Nucleus accumbens (tissue), 56 donors: Measurements from ENCODE around the gene COG3.

ENCODE experiments used
- DNase-seq, 56 donors: peaks; one replicate each; lab custom pipeline; 2025; lab: John Stamatoyannopoulos, UW

Gene COG3

DNA sequence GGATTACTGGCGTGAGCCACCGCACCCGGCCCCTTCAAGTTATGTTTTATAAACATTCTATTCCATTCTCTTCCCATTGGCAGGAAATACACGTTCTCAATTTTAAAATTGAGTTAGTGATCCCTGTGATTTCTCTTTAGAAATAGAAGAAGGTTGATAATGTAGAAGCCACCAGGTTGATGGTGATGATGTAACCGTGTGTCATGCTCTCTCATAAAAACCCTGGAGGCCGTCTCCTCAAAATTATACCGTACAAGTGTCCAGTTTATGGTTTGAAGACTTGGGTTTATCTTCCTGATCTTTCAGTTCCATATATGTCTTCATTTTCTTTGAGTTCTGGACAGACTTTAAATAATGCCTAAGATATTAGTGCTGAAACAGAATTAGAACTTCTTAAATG is 32.2 kb downstream of the COG3 start:
- no peak for DNase-seq

GRCh38 chr13:45500492-45501174 is 35.9 kb downstream of the COG3 start:
- no peak for DNase-seq

DNA sequence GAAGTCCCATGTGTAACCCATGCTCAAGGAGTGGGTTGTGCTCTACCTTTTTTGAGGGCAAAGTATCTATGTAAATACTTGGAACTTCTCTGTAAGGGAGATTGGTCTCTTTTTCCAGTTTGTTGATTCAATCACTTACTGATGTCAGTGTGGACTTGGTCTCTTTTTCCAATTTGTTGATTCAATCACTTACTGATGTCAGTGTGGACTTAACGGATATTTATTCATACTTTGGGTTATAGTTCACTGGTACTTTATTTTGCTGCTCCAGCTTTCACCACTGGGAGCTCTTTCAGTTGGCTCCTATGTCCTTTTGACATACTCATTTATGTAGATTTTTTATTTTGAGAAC is 36.4 kb downstream of the COG3 start:
- DNase-seq, result no peak

DNA sequence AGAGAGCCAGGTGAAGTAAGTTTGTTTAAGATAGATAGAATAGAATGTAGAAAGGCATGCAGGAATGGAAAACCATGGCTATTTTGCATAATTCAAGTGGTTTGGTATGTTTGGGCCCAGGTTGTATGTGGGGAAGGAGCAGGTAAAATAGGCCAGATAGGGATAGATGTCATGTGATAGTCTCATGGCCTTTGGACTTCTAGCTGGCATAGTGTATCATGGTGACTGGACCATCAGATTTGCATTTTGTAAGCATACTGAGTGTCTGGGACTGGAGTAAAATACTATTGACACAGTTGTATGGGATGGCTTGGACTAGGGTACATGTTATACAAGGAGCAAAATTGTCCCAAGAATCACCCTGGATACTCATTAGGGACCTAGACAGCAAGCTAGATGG is 38.9 kb downstream of the COG3 start:
- no peak for DNase-seq

DNA sequence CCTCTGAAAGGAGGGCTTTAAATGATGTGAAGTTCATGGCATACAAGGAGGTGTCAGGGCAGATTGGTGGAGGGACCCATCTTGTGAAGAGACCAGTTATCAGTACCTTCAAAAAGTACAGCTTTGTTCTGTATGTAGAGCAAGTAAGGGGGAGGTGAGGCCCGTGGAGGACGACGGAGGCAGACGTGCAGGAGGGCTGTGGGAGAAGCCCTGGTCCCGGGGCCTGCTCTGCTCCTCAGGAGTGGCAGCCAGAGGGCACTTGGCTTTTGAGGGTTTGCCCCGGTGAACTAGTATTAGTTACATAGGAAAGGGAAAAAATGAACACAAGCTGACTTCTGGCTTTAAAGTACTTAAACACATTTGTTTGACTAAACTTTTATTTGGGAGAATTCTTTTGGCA is 42.1 kb downstream of the COG3 start:
- no peak for DNase-seq

GRCh38 chr13:45508776-45509175 is 44.0 kb downstream of the COG3 start:
- no peak for DNase-seq

GRCh38 chr13:45510672-45511071 is 45.9 kb downstream of the COG3 start:
- no peak for DNase-seq

DNA sequence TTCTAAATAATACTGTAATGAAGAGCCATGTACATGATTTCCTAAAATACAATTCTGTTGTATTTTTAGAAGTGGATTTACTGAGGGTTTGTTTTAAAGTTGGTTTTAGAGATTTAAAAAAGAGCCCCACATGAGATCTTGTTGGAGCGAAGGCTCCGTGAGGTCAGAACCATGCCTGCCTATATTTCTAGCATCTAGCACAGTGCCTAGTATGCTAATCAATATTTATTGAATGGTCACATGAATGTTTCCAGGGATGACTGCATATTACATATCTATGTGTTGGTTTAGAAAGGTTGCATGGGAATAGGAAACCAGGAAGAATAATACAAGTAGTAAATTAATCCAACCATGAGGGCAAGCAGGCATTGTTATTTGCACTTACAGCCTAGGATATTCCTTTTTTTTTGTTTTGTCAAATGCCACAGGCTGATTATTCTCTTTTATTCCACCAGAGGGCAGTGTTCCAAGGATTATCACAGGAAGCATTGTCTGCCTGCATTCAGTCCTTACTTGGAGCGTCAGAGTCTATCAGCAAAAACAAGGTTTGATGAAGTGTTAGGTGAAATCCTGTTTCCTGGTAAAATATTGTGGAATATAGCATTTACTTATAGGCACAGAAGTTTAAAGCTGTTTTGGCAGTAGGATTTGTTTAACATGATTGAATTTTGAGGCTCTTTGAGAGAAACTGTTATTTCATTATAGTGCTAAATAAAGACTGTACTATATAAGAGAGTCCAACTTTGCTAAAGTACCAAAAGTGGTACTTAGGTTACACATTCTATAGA is 46.8 kb downstream of the COG3 start:
- peak in 10 of 56 donors; percentile 1 to 48 (median 4) for DNase-seq

- DNase-seq, result no peak
Observed at GRCh38 chr13:45512098-45512496, 47.4 kb downstream of the COG3 start.

GRCh38 chr13:45516757-45517156 is 52.0 kb downstream of the COG3 start:
- DNase-seq, result no peak

GRCh38 chr13:45518525-45519245 is 53.9 kb downstream of the COG3 start:
- DNase-seq, result no peak

- DNase-seq, result no peak
Observed at GRCh38 chr13:45519493-45519892, 54.8 kb downstream of the COG3 start.

DNA sequence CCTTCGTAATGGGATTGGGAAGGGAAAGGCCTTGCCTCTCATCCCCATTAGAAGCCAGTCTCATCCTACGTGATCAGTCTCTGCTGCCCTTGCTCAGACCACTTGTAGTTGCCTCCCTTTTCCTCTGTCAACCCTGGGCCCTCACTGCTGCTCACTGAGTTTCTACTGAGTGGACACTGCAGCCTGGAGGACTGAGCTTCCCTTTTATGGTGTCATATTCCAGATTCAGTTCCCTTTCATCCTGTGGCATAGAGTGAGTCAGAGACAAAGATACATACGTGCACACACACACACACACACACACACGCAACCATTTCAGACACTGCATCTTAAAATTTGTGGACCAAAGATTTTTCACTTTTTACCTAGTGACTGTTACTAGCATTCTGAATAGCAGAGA is 56.6 kb downstream of the COG3 start:
- DNase-seq, result peak in 1 of 56 donors; percentile 7

DNA sequence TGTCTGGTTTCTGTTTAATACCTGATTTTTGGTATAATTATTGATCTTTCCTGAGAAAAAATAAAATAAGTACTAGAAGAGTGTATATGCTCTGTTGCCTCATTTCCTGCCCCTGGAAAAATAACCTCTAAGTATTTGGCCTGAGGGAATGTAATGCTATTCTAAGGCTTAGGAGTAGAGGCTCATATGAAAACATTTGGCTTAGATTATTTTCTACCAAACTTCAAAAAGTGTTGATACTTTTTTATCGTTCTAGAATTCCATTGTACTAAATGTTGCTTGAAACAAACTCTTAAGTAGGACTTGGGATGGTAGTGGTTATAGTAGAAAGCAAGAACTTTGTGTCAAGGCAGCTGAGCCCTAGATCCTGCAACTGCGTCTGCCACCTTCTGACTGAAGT is 57.8 kb downstream of the COG3 start:
- DNase-seq, result no peak

DNA sequence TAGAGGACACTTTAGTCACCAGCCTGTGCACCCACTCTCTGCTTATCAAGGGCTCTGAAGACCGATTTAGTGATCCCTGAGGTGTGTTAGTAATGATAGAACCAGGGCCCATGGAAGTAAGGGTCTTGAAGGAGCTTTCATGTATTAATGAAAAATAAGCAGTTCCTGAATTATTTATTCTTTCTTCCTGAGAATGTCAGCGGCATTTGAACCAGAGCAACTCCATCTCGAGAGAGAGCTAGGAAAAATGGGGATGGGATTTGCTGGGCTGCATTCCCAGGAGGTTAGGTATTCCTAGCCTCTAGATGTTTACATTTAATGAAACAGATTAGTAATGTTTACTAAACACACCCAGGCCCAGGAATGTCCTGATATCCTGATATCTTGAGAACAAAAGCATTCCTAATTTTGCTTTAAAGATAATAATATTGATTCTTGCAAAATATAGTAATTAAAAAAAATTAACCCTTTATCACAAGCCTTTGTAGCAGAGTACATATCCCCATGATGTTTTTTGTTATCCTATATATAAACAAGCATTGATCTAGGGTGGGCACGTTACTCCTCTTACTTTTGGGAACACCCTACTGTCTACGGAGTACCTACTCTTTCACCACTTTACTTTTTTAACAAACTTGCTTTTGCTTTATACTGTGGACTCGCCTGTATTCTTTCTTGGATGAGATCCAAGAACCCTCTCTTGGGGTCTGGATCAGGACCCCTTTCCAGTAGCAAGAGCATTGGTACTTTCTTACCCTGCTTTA is 63.1 kb downstream of the COG3 start:
- no peak for DNase-seq

GRCh38 chr13:45529758-45530157 is 65.0 kb downstream of the COG3 start:
- no peak for DNase-seq

DNA sequence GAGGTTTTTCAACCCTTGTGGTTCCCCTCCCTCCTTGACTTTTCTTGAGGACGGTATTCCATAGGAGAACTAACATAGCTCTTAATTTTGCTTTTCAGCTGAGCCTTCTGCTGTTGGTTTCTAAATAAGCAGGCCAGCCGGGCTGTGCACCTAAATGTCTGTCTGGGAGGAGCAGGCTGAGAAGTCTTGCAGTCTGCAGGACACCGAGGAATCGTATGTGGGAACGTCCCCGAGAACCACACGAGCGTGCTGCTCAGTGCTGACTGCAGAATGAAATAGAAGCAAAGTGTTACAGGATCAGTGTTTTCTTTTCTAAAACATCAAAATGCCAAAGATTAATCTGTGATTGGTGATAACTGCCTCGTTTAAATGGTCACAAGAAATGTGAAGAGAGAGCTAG is 69.9 kb downstream of the COG3 start:
- no peak for DNase-seq

DNA sequence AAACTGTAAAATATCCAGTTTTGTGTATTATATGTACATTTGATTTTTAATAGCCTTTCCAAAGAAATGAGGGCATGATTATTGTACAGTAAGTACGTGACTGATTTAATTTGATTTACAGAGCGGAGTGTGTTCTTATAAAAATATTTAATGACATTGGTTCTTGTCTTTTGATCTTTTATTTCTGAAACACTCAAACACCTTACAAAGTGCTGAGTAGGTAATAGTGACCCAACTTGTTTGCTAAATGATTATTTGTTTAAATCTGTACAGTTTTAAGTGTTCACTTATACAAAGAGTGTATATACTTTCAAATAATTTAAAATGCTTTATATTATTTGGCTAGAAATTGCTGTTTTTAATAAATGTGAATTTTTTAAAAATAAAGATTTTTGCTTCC is 71.5 kb downstream of the COG3 start:
- DNase-seq, result no peak

- DNase-seq, result no peak
Observed at GRCh38 chr13:45537516-45537915, 72.8 kb downstream of the COG3 start.

DNA sequence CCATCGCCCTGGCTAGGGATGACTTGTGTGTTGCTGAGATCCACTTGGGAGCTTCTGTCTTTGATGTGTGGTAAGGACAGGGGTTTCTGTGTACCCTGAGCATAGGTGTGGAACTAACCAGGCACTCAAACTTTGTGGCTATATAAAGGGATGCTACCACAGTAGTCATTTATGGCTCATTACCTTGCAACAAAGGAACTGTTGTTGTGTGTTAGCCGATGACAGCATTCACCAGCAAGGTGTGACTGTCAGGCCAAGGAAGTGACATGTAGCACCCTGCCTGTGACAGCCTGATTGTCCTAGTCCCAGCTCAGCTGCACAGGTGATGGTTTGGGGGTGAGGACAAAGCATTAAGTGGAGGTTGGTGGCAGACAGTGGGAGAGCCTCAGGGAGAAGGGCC is 73.6 kb downstream of the COG3 start:
- DNase-seq, result no peak

DNA sequence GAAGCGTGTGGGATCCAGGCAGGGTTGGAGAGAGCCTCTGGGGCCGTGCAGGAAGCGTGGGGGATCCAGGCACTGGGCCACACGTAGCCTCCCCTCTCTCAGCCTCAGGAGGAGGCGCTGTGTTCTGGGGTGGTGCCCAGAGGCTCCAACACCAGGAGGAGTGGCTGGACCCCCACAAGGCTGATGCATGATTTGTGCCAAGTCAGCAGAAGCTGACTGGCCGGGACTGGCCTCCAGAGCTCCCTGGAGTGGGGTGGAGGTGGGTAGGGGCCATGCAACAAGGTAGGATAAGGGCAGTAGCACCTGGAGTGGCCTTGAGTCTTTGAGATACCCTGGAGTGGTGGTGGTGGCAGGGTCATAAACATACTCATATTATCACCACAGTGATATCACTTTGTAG is 75.5 kb downstream of the COG3 start:
- DNase-seq, result no peak
